GM18505 (cell line): ENCODE data around the gene MRPL54.
A peak's percentile ranks its signal among the peaks of the same experiment; 100 is the strongest.

Source experiments
- ATAC-seq: cut with Tn5 transposase; IDR thresholded peaks from one replicate; pipeline ENCODE4 v1.9.1; 2021; ENCODE audit not compliant: unreplicated experiment
- POLR2A ChIP-seq: IDR thresholded peaks from 4 replicates; pipeline ENCODE4 v1.6.1; 2011; ENCODE audit warnings: borderline replicate concordance; ENCODE audit not compliant: insufficient read depth, insufficient read length; ENCODE audit errors: extremely low read depth

MRPL54 gene

DNA sequence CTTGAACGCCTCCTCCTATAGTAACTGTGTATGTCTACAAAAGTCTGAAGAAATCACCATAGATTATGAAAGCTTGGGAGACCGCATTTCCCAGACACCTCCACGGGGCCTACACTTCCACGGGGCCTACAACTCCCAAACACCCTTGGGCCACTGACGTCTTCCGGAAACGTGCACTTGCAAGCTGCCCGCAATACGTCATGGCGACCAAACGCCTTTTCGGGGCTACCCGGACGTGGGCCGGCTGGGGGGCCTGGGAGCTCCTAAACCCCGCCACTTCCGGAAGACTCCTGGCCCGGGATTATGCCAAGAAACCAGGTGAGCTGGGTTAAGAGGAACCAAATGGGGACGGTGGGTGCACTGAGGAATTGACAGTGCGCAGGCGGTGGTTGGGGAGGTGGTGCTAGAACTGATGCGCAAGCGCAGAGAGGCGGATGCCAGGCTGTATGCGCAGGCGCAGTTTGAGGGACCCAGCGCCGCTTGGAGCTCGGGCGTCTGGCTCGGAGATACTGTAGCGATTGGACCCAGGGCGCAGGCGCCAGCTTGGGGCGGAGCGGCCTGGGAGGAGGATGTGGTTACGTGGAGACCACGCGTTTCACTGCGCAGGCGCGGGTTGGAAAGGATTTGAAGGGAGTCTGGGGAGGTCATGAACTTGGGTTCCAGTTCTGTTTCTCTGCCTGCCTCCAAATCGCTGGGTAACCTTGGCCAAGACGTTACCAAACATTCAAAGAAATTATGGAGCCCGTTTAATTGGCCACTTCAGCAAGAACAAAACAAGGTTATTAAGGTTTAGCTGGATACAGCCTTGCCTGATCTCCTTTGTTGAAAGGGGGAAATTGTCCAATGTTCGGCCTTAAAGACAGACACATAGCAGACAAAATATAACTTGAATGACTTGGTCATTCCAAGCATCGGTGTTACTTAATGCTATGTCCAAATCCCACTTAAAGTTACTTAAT, at the start of gene MRPL54:
TSS of gene MRPL54 (plus strand) at position 182 of the 959 bp plus-strand sequence. CDS start at position 201, 19 bp downstream.
- peak; percentile 71 for ATAC-seq
- TF ChIP-seq POLR2A = peak; percentile 94

DNA sequence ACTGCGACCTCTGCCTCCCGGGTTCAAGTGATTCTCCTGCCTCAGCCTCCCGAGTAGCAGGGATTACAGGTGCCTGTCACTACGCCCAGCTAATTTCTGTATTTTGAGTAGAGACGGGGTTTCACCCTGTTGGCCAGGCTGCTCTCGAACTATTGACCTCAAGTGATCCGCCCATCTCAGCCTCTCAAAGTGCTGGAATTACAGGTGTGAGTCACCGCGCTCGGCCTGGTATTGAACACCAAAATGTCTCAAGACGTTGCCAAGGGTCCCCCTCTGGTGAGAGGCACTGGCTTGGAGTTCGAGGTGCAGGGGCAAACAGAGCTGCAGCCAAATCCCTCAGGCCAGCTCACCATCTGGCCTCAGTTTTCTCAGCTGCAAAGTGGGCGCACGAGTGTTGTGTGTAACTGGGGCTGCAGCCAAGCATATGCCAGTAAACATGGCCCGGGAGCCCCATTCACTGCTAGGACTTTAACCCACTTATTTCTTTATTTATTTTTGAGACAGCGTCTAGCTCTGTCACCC, 46.3 kb upstream of the MRPL54 start:
- no peak for TF ChIP-seq POLR2A
- ATAC-seq = no peak

DNA sequence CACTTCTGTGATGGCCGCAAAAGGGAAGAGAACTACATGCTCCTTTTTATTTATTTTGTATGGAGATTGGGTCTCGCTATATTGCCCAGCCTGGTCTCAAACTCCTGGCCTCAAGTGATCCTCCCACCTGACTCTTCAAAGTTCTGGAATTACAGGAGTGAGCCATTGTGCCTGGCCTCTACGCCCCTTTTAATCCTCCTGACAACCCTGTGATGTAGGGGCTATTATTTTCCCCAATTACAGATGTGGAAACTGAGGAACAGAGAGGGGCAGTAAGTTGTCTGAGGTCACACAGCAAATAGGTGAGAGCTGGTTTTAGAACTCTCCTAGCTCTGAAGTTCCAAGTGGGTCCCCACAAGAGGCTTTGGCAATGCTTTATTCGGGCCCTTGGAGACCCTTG, 42.6 kb upstream of the MRPL54 start:
- TF ChIP-seq POLR2A = no peak
- ATAC-seq = no peak

DNA sequence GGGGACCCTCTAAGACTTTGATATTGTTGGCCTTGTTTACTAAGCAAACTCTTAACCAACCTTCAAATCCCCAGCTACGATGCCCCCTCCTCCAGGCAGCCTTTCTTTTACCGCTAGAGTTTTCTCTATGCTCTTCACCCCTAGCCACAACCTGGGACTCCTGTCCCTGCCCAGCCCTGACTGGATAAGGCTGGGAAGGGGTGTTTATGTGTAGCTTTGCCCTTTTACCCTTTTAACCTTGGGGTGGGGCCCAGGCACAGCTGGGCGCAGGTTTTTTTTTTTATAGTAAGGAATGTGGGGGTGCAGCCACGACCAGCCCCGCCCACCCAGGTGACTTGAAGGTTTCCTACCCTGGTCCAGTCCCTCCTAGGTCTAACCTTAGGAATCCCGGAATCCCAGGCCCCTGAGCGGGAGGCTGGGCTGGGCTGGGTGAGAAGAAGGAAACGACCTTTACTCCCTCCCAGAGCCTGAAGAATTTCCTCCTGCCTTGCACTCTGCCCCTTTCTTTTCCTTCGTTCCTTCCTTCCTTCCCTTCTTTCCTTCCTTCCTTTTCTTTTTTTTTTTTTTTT, 42.0 kb upstream of the MRPL54 start:
- no peak for ATAC-seq
- no peak for TF ChIP-seq POLR2A

DNA sequence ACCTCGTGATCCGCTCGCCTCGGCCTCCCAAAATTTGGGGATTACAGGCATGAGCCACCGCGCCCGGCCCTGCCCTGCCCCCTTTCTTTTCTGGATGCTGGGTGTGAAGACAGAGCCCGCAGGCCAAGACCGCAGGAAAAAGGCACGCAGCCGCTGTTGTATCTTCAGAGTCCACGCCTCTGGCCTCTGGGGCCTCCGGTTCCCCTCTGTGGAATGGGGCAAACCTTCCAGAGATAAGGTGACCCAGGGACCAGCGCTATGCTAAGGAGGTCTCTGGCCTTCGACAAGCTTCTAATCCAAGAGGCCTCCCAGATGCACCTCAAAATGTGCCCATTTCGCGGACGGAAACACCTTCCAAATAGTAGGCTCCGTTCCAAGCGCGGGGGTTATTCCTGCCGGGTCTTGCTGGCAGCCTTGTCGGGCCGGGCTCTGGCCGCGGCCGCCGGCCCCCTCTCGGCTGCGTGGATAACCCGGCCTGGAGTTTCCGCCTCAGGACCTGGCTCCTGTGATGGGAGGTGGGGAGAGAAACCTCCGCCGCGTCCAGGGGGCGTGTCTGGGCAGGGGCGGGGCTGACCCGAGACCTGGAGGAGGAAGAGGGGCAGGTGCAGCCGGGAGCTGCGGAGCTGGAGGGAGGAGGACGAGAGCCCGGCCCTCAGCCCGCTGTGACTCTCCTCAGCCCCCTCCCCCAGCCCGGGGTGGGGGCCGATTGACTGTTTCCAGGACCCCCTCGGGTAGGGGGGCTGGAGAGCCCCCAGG, 41.2 kb upstream of the MRPL54 start:
- TF ChIP-seq POLR2A = no peak
- ATAC-seq = no peak

DNA sequence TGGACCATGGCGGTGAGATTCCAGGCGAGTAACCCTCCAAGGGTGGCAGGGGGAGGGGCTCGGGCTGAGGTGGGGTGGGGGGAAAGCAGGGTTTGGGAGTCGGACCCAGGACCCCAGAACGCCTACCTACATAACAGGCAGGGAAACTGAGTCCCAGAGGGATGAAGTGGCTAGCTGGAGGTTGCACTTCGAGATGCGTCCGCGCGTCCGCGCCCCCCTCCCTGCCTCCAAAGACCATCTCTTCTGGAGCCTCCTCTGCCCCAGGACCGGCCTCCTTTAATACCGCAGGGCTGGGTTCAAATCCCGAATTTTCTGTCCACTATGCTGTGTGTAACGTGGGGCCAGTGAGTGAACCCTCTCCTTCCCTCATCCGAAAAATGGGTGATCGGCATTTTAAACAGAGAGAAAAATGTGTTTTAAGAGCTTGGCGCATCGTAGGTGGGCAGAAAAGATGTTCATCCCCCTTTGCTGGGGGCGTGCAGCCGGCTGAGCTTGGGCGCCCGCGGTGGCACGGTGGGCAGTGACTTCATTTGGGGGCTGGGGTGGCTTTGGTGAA, 40.5 kb upstream of the MRPL54 start:
- no peak for TF ChIP-seq POLR2A
- ATAC-seq = no peak

DNA sequence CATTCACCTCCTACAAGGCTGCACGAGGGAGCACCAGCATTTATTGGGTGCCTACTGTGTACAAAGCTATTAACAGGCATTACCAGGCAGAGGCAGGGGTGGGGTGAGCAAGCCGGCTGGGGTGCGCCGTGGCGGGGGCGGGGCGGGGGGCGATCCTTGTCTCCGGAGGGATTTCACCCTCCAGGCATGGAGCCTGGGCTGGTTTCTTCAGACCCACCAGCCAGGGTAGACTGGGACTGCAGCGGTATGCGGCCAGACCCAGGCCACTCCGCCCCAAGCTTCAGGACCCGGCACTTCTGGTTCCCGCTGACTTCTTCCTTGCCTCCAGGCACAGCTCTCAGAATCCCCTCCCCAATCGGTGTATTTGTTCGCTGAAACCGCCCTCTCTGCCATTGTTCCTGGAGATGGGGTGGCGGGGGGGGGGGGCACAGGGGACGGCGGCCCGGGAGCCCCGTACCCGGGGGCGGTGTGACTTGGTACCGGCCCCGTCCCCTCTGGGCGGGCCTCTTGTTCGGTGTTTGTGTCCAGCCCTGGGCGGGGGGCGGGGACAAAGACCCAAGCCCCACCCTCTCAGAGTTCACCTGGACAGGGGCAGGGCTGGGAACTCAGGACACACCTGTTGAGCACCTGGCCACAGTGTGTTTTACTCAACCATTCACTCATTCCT, 39.9 kb upstream of the MRPL54 start:
- TF ChIP-seq POLR2A = no peak
- no peak for ATAC-seq

DNA sequence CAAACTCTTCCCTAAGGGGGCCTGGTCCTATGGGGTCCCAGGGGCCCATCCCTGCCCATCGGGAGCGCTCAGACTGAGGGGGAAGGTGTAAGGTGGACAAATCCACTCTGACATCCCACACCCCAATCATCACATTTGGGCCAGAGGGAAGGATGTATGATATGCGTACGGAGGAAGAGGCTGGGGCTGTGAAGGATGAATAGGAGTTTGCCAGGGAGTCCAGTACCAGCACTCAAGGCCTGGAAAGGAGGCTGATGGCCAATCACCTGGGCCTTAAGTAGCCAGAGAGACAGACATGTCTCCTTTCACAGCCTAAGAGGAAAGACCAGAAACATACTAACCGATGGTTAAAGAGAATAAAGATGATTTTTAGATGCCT, 39.4 kb upstream of the MRPL54 start:
- ATAC-seq = no peak
- TF ChIP-seq POLR2A = no peak

DNA sequence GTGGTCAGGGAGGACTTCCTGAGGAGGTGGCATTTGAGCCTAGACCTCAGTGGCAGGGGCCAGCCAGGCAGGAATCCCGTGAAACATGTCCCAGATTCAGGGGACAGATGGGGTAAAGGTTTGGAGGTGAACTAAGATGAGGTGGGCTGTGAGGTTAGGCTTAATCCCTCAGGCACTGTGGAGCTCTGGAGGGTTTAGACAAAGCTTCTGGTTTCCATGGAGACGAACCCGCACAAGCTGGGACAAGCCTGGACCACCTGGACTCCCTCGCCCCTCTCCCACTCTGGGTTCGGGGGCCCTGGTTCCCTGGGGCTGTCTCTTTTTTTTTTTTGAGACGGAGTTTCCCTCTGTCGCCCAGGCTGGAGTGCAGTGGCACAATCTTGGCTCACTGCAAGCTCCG, 38.6 kb upstream of the MRPL54 start:
- TF ChIP-seq POLR2A = no peak
- ATAC-seq = no peak

DNA sequence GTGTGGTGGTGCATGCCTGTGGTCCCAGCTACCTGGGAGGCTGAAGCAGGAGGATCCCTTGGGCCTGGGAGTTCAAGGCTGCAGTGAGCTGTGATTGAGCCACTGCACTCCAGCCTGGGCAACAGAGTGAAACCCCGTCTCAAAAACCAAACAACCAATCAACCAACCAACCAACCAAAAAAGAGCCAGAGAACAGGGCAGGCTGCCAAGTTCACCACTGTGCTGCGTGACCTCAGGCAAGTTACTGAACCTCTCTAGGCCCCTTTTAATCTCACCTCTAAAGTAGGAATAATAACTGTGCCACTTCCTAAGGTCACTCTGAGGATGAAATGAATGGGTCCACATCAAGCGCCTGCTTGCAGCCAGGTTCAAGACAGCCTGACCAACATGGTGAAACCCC, 37.4 kb upstream of the MRPL54 start:
- no peak for ATAC-seq
- TF ChIP-seq POLR2A = no peak

DNA sequence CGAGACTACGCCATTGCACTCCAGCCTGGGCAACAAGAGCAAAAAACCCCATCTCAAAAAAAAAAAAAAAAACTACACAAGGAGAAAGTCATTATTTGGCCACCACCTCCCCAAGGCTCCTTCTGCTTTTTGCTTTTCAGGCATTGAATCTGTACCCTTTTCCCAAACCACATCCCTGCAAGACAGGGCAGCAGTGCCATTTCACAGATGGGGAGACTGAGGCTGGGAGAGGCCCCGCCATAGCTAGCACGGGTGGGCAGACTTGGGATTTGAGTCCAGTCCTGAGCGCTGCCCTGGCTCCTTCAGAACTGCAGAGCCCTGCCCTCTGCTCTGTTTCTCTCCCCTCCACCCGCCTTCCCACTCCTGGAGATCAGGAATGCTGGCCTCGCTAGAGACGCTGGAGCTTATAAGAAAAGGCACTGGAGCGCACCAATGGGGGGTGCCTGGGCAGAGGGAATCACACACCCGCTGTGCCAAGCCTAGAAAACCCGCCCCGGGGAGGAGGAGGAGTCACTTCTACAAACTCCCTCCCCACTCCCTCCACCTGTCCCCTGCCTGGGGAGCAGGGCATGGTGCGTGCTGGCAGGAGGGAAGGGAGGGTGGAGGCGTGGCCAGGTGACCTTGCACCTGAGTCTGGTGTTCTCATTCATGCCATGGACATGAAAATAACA, 36.7 kb upstream of the MRPL54 start:
- ATAC-seq = no peak
- no peak for TF ChIP-seq POLR2A

DNA sequence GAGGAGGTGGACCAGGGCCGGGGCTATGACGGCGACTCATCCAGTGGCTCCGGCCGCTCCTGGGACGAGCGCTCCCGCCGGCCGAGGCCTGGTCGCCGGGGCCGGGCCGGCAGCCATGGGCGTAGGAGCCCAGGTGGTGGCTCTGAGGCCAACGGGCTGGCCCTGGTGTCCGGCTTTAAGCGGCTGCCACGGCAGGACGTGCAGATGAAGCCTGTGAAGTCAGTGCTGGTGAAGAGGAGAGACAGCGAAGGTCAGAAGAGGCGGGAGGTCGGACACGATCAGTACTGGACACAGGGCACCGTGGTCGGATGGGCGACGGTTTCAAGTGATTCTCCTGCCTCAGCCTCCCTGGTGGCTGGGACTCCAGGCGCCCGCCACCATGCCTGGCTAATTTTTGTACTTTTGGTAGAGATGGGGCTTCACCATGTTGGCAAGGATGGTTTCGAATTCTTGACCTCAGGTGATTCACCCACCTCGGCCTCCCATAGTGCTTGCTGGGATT, 32.0 kb upstream of the MRPL54 start:
- no peak for TF ChIP-seq POLR2A
- ATAC-seq = no peak
